Measurements from ENCODE around the gene ZNF469.
"Not testable (repeated sequence)": the region's sequence is repeated elsewhere in the genome, so short reads cannot be mapped to it uniquely, and the experiment has no call there.

ZNF469 gene

DNA sequence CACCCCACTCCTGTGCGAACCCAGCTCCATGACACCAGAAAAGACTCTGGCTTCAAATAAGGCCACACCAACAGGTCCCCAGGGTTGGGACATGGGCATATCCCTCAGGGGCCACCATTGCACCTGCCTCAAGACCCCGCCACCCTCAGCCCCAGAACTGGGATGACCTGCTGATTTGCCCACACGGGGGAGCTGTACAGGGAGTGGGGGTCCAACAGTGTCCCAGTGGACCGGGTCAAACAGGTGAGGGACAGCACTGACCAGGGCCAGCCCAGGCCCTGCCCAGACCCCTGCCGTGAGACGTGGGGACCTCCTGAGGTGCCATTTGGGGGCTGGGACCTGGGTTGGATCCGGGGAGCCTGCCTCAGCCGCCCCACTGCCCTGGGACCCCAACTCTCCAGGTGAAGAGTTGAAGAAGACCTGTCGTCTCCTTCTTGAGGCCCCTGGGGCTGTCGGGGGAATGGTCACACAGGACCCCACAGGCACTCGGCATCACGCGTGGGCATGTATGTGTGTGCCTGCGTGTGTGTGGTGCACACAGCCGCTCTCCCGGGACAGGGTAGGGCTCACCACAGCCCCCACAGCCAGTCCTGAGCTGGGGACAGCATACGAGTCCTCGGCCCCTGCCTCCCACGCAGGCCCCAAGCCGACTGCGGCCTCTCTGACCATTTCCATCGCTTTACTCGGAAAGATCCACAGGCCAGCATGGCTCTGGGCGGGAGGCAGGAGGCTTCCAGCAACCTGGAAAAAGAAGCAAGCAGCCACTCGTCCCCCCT, 34.2 kb upstream of the ZNF469 start:
- no peak for DNase-seq

DNA sequence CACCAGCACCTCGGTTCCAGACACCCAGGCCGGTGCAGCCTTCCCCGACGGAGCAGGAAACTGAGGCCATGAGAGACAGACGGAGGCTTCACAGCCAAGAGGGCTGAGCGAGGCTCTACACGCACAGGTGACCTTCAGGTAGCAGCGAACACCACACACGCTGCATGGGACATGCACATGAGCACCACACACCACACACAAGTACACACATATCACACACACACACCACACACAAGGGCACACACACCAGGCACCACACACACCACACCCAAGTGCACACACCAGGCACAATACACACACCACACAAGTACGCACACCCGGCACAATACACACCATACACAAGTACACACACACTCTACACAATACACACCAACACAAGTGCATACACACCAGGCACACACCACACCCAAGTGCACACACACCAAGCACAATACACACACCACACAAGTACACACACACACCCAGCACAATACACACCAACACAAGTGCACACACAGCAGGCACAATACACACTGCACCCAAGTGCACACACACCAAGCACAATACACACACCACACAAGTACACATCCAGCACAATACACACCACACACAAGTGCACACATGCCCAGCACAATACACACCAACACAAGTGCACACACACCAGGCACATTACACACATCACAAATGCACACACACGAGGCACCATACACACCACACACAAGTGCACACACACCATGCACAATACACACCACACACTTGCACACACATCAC, 33.4 kb upstream of the ZNF469 start:
- DNase-seq, result no peak

DNA sequence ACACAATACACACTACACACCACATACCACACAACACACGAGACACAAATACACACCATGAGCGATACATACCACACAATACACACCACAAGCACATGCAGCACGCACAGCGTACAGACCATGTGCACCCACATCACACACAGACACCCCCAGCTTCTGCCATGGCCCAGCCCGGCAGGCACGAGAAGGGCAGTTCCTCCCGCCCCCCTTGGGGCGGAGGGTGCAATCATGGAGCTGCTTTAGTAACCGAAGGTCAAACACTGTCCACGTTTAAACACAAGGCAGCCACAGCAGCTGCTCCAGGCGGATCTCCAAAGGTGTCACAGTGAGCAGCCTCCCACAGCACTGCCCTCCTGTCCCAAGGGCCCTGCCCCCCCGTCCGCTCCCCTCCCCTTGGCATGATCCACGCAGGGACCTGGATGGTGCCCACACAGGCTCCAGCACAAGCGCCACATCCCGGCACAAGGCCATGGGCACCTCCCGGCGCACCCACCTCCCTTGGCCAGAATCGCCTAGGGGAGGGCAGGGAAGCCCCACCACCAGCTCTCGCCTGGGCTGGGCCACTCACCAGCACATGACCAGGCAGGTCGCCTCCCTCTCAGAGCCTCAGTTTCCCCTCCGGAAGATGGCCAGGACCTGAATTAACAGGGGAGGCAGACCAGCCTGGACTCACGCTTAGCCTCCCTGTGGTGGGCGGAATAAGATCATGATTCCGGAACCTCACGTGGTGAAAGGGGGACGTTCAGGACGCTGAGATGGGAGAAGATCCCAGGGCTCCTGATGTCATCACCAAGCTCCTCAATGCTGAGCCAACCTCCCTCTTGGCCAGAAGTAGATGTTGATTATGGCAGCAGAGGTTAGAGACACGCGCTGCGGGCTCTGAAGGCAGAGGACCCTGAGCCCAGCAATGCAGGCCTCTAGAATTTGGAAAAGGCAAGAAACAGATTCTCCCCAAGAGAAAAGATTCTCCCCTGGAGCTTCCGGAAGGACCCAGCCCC, 32.6 kb upstream of the ZNF469 start:
- DNase-seq, result no peak

DNA sequence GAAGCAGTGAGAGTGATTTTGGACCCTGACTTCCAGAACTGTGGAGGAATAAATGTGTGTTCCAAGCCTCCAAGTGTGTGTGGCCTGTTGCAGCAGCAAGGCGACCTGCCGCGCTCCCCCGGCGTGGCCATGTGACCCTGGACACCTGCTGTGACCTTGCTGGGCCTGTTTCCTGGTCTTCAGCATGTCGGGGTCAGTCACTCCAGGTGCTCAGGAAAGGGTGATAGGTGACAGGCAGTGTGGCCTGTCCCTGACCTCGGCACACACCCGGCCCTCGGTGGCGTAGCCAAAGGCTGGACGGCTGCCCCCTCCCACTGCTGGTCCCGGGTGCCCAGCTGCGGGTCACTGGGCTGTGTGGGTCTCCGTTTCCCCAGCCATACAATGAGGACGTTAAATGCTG, 31.8 kb upstream of the ZNF469 start:
- no peak for DNase-seq

DNA sequence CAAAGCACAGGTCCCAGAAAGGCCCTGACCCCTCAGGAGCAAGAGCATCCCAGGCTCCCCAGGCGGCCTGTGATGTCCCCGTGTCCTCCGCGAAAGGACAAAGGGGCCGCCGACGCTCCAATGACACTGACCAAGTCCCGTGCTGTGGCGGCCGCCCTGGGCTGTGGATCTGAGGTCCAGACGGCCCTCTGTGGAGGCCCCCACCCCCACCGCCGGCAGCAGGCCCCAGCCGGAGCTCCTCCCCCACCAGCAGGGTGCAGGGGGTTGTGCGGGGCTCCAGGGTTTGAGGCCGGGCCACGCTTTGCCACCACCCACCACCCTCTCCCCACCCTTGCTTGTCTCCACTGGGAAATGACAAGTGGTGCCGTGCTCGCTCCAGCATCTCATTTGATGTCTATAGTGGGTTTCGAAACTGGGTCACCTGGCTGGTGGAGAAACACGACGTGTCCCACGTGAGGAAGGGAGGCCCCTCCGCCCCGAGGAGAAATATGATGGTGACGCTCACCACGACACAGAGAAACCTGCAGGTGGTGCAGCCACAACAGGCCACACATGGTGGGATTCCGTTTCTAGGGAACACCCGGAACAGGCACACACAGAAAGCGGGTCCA, 31.2 kb upstream of the ZNF469 start:
- no peak for DNase-seq

DNA sequence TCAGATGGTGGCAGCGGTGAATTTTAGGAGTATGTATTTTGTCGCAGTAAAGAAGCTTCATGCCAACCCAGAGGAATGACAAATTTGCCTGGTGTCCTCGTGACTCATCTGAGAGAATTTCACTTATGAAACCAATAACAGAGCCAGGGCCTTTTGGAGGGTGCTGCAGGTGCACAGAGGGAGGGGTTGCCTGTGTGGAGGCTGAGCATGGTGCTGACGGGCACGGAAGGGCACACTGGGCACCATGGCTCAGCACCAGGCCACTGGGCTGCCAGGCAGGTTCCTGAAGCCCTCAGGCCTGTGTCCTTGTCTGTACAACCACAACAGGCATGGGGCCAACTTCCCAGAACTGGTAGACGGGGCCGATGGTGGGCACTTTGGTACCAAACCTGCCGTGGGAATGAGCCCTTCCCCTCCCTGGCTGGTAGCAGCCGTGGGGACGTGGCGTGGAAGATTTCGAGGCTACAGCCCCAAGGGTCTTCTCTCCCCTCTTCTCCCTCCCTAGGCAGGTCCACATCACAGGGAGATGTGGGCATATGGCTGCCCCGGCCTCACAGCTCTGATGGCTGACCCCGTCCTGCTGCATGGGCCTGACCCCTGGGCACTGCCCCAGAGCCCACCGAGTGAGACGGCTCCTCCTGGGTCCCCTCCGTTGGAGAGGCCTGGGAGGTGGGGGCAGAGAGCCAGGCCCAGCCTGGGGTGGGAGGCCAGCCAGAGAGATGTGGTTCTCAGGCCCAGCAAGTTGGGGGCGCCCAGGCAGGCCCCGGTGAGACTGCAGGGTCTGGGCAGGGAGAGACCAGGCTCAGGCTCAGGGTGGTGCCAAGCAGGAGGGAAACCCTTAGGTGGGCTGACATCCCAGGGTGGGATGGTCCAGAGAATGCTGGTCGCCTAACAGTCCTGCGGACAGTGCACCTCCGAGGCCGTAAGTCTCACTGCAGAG, 30.2 kb upstream of the ZNF469 start:
- no peak for DNase-seq

DNA sequence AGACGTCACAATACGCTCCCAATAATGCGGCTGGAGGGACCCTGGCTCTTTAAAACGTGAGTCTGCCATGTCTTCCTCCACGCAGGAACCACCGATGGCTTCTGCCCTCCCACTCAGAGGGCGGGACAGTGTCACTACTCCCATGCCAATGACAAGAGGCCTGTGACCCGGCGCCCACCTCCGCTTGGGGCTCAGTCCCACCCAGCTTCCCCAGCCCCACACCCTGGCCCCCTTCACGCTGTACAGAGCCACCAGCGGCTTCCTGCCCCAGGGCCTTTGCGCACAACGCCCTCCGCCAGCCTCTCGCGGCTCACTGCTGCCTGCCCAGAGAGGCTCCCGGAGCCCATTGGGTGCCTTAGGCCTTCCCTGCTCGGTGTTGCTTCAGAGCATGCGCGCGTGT, 29.5 kb upstream of the ZNF469 start:
- no peak for DNase-seq

DNA sequence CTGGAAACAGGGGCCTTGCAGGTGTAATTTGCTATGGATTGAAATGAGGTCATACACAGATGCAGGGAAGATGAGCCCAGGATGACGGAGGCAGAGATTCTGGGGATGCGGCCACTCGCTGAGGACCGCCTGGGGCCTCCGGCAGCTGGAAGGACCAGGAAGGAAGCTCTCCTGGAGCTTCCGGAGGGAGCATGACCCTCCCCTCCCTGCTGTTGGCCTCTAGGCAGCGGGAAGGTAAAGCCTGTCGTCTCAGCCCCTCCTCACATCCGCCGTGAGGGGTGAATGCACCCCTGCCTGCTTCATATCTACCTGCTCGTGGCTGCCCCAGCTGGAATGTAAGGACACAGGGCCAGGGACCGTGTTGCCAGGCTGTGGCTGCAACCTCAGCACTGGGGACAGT, 29.1 kb upstream of the ZNF469 start:
- DNase-seq, result no peak

DNA sequence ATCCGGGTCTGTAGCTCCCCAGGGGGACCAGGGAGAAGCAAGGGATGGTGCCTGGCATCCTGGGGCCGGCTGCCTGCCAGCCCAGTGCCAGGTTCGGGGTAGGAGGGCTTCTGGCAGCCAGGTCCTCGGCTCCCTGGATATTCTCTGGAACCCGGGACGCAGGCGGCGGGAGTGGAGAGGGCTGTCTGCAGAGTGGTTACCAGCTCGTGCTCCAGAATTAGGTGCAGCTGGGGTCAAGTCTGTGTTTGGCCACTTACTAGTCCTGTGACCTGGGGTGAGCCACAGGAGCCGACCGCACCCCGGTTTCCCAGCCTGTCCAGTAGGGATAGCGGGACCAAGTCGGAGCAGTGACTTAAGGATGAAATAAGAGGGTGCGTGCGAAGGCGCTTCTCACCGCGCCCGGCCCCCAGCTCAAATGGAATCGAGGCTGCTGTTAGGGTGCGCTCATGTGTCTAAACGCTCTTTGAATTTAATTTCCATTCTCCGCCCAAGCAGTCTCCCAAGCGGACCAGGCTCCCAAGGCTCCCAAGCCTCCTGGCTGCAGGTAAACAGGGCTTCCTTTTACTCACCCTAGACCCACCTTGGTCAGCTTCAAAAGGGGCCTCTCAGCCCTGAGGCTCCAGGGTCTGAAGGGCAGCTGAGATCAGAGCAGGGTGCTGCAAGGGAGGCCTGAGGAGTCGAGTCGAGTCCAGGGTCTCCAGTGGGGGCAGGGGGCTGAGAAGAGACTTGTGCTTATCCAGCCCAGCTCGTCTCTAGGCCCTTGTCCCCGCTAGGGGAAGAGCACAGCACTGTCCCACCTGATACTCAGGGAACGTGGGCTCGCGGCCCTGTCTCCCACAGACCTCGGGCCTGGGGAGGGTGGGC, 28.3 kb upstream of the ZNF469 start:
- no peak for DNase-seq

DNA sequence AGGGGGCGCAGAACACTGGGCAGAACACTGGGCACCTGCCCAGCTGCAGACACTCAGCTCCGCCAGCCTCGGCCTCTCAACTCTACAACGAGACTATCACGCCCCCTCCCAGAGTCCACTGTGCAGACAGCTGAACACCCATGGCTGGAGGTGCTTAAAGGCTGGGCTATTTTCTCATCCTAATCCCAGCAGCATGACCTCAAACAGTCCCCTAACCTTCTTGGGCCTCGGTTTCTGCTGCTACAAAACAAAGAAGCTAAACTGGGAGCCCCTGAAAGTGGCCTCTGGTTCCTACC, 27.7 kb upstream of the ZNF469 start:
- no peak for DNase-seq

DNA sequence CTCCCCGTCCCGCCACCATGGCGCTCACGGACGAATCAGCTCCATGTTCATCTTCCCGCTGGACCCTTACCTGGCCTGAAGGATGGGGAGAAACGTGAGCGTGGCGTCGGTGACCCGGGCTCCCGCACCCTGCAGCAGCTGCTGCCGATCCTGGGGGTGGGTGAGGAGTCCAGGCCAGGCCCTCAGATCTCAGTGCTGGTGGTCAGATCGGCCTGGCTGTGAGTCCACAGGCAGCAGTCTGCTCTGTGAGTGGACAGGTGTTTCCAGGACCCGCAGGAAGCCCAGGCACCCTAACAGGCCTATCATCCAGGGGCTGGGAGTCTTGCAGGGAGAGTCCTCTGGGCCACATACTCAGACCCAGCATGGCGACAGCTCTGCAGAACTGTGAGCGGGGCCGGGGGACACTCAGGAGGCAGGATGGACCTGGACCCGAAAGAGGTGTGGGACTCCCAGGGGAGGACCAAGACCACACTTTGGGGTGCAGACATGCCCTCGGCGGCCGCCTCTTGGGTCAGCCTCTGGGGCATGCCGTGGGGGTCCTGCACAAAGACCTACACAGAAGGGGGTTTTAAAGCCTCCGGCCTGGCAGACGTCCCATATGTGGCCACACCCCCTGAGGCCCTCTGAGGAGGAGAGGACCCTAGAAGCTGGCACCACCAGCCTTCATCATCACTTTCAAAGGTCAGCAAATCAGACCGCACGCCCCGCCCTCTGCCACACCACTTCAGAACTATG, 27.2 kb upstream of the ZNF469 start:
- no peak for DNase-seq

DNA sequence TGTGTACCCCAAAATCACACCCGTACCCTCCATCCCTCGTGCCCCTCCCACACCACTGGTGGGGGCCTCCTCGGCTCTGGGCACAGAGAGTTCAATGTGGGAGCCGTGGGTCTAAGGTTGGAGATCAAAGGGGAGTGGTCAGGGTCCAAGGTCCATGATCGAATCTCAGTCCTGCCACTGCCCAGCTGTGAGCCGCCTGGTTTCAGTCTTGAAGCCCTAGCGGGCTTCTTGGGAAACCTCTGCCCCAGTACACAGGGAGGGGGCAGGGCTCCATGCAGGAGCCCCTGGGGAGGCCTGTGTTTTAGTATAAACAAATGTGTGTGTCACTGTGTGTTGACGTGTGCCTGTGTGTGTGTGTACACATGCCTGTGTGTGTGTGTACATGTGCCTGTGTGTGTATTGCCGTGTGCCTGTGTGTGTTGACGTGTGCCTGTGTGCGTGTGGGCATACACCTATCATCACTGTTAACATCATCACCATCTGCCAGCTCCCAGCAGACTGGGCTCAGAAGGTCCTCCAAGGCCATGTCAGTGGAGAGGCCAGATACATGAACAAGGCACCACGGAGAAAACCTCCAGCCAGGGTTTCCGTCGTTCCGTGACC, 26.5 kb upstream of the ZNF469 start:
- DNase-seq, result no peak

DNA sequence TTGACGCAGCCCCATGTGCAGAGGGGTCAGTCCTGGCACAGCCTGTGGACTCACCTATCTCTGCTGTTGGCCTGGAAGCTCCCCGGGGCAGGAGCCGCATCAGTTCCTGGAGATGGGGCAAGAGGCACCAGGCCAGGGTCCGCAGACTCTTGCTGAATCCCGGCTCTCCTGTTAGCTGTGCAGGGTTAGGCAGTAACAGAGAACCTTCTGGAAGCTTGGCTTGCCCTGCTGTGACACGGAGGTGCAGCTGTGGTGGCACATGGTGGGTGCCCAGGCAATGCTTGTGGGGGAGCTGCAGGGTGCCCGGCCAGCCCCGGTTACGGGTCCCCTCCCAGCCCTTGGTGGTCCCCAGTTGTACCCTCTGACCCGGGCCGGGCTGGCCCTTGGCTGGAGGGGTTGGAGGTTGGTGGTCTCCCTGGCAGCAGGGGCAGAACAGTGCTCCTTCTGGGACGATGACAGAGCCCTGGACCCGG, 26.0 kb upstream of the ZNF469 start:
- no peak for DNase-seq

DNA sequence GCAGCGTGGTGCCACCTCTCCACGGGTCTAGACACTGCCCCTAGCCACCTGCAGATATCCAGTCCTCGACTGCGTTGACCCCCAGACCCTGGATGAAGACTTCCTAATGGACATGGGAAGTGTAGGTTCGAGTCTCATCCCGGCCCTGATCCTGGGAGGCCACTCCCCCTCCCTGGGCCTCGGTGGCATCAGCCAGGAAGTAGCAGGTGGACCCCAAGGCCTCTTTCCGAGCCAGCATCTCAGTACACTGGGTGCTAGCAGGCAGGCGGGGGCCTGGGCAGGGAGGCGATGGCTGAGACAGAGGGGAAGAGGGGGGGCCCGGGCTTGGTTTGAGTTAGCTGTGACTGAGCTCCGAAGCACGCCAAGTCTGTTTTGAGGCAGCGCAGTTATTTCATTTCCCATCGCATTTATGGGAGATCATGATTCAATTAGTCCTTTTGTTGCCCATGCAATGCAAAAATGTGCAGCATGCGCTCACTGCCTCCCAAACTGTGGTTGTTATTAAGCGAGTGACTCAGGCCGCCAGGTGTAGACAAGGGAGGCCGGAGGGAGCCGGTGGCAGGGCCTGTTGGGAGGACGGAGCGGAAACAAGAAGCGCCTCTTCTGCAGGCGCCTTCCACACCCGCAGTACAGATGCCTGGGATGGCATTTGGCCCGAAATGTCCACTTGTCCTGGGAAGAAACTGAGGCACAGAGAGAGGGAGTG, 25.3 kb upstream of the ZNF469 start:
- no peak for DNase-seq

DNA sequence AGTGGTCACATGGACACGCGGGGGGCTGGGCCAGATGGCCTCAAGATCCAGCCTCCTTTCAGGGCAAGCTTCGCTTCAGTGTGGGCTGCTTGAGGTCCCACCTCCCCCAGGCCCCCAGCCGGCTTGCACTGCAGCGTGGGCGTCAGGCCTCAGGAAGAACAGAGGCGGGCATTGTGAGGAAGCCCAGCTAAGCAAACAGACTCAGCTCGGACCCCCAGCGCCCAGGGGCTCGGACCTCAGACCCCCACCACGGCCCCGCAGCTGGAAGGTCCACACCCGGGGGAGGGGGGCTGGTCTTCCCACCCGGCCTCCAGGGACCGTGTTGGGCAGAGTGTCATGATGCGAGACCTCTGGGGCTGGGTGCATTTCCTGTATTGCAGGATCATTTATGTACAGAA, 24.7 kb upstream of the ZNF469 start:
- no peak for DNase-seq

DNA sequence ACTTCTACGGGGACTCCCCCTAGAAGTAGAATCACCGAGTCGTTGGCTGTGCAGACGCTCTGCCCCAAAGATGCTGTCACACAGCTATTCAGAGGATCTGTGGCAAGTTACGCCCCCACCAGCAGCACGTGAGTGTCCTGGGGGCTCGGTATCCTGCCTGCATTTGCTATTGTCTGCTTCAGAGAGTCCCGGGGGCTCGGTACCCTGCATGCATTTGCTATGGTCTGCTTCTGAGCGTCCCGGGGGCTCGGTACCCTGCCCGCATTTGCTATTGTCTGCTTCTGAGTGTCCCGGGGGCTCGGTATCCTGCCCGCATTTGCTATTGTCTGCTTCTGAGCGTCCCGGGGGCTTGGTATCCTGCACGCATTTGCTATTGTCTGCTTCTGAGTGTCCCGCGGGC, 23.8 kb upstream of the ZNF469 start:
- DNase-seq, result no peak

DNA sequence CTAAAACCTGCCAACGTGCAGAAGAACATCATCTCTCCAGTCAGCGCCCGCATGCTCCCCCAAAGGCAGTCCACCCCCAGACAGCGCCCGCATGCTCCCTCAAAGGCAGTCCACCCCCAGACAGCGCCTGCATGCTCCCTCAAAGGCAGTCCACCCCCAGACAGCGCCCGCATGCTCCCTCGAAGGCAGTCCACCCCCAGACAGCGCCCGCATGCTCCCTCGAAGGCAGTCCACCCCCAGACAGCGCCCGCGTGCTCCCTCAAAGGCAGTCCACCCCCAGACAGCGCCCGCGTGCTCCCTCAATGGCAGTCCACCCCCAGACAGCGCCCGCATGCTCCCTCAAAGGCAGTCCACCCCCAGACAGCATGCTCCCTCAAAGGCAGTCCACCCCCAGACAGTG, 22.4 kb upstream of the ZNF469 start:
- not testable (repeated sequence) for DNase-seq

DNA sequence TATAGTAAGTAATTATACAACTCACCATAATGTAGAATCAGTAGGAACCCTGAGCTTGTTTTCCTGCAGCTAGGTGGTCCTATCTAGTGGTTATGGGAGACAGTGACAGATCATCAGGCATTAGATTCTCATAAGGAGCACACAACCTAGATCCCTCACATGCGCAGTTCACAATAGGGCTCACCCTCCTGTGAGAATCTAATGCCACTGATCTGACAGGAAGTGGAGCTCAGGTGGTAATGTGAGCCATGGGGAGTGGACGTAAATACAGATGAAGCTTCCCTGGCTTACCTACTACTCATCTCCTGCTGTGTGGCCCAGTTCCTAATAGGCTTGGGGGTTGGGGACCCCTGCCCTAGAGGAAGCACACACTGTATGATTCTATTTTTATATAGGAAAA, 21.8 kb upstream of the ZNF469 start:
- no peak for DNase-seq

DNA sequence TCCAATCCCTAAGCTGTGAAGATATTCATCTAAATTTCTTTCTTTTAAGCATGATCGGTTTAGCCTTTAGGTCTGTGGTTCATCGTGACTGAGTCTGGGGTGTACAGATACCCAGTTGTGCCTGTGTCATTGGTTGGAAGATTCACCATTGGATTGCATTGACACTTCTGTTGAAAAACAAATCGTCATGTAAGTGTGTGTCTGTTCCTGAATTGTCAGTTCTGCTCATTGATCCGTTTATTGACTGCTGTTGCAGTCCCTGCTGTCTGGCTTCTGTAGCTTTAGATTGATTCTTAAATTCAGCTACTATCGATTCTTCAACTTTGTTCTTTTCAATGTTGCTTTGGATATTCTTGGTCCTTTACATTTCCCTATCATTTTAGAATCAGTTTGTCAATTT, 21.0 kb upstream of the ZNF469 start:
- DNase-seq, result no peak

All from GF-D8 (cell line).